ENCODE results near the gene TCEA3.

- no peak for TF ChIP-seq POLR2A (IDR thresholded peaks at IDR 0.05)
- TF ChIP-seq, protein P1, sequence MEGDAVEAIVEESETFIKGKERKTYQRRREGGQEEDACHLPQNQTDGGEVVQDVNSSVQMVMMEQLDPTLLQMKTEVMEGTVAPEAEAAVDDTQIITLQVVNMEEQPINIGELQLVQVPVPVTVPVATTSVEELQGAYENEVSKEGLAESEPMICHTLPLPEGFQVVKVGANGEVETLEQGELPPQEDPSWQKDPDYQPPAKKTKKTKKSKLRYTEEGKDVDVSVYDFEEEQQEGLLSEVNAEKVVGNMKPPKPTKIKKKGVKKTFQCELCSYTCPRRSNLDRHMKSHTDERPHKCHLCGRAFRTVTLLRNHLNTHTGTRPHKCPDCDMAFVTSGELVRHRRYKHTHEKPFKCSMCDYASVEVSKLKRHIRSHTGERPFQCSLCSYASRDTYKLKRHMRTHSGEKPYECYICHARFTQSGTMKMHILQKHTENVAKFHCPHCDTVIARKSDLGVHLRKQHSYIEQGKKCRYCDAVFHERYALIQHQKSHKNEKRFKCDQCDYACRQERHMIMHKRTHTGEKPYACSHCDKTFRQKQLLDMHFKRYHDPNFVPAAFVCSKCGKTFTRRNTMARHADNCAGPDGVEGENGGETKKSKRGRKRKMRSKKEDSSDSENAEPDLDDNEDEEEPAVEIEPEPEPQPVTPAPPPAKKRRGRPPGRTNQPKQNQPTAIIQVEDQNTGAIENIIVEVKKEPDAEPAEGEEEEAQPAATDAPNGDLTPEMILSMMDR (IDR thresholded peaks at IDR 0.05): no peak
Measured at GRCh38 chr1:23463286-23463685, 38.7 kb upstream of the TCEA3 start.

Data from testis (tissue), 2 donors.